HL-60 (cell line): ENCODE results near the gene CTNNA2.

Experiments used
- DNase-seq, 2 experiments: peaks; one replicate each; pipeline ENCODE4 v3.0.0-alpha.2; 2010 to 2020; ENCODE audit warnings: low read depth in 1 of 2, low spot score in 1 of 2
- H3K27ac ChIP-seq: fragments of 250-450 bp; sonication (Bioruptor Pico); replicated peaks from 2 replicates; pipeline ENCODE4 v1.5.1; 2020; ENCODE audit warnings: mild to moderate bottlenecking, moderate library complexity
- H3K27me3 ChIP-seq: fragments of 250-450 bp; sonication (Bioruptor Pico); 2 replicates; pipeline ENCODE4 v1.5.1; 2021; ENCODE audit warnings: mild to moderate bottlenecking, moderate library complexity; ENCODE audit not compliant: insufficient read depth, poor library complexity, severe bottlenecking
- H3K4me3 ChIP-seq: replicated peaks from 2 replicates; pipeline ENCODE4 v1.5.1; 2011; ENCODE audit warnings: mild to moderate bottlenecking, control low read depth, low read length; ENCODE audit not compliant: insufficient read depth
- GABPA ChIP-seq: IDR thresholded peaks from 2 replicates; pipeline ENCODE4 v1.6.1; 2012; ENCODE audit warnings: low read depth
- POLR2AphosphoS5 ChIP-seq: IDR thresholded peaks from 2 replicates; pipeline ENCODE4 v1.6.1; 2012; ENCODE audit warnings: low read depth
- REST ChIP-seq: IDR thresholded peaks from 2 replicates; pipeline ENCODE4 v1.6.1; 2012; ENCODE audit warnings: low read depth; ENCODE audit not compliant: insufficient replicate concordance
- SPI1 ChIP-seq: IDR thresholded peaks from 2 replicates; pipeline ENCODE4 v1.6.1; 2012; ENCODE audit warnings: low read depth, mild to moderate bottlenecking, borderline replicate concordance
- TF ChIP-seq, protein P1 (sequence below): IDR thresholded peaks from one replicate; pipeline ENCODE4 v1.5.1; 2011; ENCODE audit warnings: low read length, control low read depth, inconsistent platforms; ENCODE audit not compliant: insufficient read depth

CTNNA2 gene

GRCh38 chr2:80410346-80410745, 897.5 kb downstream of the CTNNA2 start:
- Histone ChIP-seq H3K4me3 (no peak overlapping the region), H3K27ac (no peak overlapping the region), H3K27me3 (no peaks in the 10 kb centered on the region)
- no peak for DNase-seq
- TF ChIP-seq POLR2AphosphoS5 (no peak), REST (no peak), GABPA (no peak), SPI1 (no peak)
- TF ChIP-seq, protein P1, sequence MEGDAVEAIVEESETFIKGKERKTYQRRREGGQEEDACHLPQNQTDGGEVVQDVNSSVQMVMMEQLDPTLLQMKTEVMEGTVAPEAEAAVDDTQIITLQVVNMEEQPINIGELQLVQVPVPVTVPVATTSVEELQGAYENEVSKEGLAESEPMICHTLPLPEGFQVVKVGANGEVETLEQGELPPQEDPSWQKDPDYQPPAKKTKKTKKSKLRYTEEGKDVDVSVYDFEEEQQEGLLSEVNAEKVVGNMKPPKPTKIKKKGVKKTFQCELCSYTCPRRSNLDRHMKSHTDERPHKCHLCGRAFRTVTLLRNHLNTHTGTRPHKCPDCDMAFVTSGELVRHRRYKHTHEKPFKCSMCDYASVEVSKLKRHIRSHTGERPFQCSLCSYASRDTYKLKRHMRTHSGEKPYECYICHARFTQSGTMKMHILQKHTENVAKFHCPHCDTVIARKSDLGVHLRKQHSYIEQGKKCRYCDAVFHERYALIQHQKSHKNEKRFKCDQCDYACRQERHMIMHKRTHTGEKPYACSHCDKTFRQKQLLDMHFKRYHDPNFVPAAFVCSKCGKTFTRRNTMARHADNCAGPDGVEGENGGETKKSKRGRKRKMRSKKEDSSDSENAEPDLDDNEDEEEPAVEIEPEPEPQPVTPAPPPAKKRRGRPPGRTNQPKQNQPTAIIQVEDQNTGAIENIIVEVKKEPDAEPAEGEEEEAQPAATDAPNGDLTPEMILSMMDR = no peak

GRCh38 chr2:80413136-80413535, 900.3 kb downstream of the CTNNA2 start:
- Histone ChIP-seq H3K27ac (no peak overlapping the region), H3K27me3 (no peaks in the 10 kb centered on the region), H3K4me3 (no peak overlapping the region)
- no peak for TF ChIP-seq GABPA
- TF ChIP-seq REST = no peak
- TF ChIP-seq SPI1 = no peak
- TF ChIP-seq, protein P1 = no peak
- no peak for TF ChIP-seq POLR2AphosphoS5
- DNase-seq = no peak

DNA sequence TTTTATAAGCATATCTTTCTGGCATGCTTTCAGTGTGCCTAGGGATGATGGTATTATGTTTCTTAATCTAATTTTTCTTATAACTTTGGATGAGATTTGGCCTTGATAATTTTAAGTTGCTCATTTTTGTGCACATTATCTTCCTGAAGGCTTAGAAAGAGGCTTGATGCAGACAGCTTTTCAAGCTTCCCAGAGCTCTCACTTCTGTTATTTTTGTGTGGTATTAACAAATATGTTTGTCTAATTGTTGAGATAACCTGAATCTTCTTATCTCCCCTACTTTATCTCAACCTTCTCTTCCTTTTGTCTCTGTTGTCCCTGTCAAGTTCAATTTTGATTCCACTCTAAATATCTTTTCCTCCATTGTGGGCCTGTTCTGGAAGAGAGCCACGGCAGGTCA, 904.9 kb downstream of the CTNNA2 start:
- TF ChIP-seq, protein P1 = no peak
- TF ChIP-seq POLR2AphosphoS5 (no peak), GABPA (no peak), REST (no peak), SPI1 (no peak)
- DNase-seq = no peak
- no peaks in the 10 kb centered on the region for H3K27me3 ChIP-seq
- H3K4me3 ChIP-seq = no peak overlapping the region
- H3K27ac ChIP-seq = no peak overlapping the region
